HEK293 (cell line): ENCODE results near the gene DCN.

Source experiments
- REST ChIP-seq: fragments of 450-650 bp; formaldehyde crosslinking; IDR thresholded peaks from 2 replicates; pipeline ENCODE4 v1.5.1; 2016; ENCODE audit warnings: missing biosample characterization, missing genetic modification characterization
- TCF7L2 ChIP-seq: IDR thresholded peaks from 2 replicates; pipeline ENCODE4 v1.6.1; 2011; ENCODE audit warnings: low read depth, mild to moderate bottlenecking, inconsistent platforms, low read length, moderate library complexity, borderline replicate concordance

- TF ChIP-seq REST (tag by site-specific recombination) (no peak), TCF7L2 (no peak)
These were observed 61.8 kb downstream of the DCN start for GRCh38 chr12:91120781-91121180.
